CD4-positive, CD25-positive, alpha-beta regulatory T cell (primary cell): ENCODE results near the gene MAP1B. TPM values are rescaled to one million over a fixed set of nuclear protein-coding genes. Genes with fewer than 3 reads are reported as not detected.
A peak's percentile ranks its signal among the peaks of the same experiment; 100 is the strongest.

ENCODE experiments used
- ATAC-seq, 2 donors: fragments of 150-1000 bp; cut with Tn5 transposase; one replicate each; pipeline ENCODE4 v1.10.0; 2021; ENCODE audit warnings: low read depth in 2 of 2, moderate number of reproducible peaks in 2 of 2, moderate library complexity in 1 of 2
- DNase-seq, 3 donors: peaks; one replicate each; pipeline versions ENCODE4 v3.0.0 to v3.0.0-alpha.2; 2012 to 2022; ENCODE audit warnings: mixed read lengths in 1 of 3
- H3K27ac ChIP-seq: one replicate; pipeline ENCODE4 v1.7.0; 2013; ENCODE audit warnings: mild to moderate bottlenecking, low read length; ENCODE audit not compliant: insufficient read depth, poor library complexity, severe bottlenecking
- H3K27me3 ChIP-seq: one replicate; pipeline ENCODE4 v1.7.0; 2013; ENCODE audit warnings: low read length; ENCODE audit not compliant: control insufficient read depth, insufficient read depth
- H3K36me3 ChIP-seq: one replicate; pipeline ENCODE4 v1.7.0; 2013; ENCODE audit warnings: mild to moderate bottlenecking, low read length, moderate library complexity; ENCODE audit not compliant: control insufficient read depth, insufficient read depth
- H3K4me1 ChIP-seq: 2 replicates; pipeline ENCODE4 v1.7.0; 2013; ENCODE audit warnings: mild to moderate bottlenecking, low read length; ENCODE audit not compliant: insufficient read depth, control insufficient read depth, poor library complexity, severe bottlenecking
- H3K4me3 ChIP-seq: one replicate; pipeline ENCODE4 v1.7.0; 2013; ENCODE audit warnings: low read depth, mild to moderate bottlenecking, low read length, moderate library complexity
- H3K9me3 ChIP-seq, 2 experiments: 1 replicate in 1 of 2; 2 replicates in 1 of 2; pipeline ENCODE4 v1.7.0; 2013; ENCODE audit warnings: low read length in 2 of 2, mild to moderate bottlenecking in 1 of 2, moderate library complexity in 1 of 2; ENCODE audit not compliant: control insufficient read depth in 2 of 2
- H3K27ac Mint-ChIP-seq, 3 donors: one replicate each; pipeline ENCODE4 v1.8.0; 2020 to 2022; ENCODE audit warnings: mild to moderate bottlenecking in 3 of 3, mixed read lengths in 3 of 3, moderate library complexity in 2 of 3
- H3K27me3 Mint-ChIP-seq: one replicate; pipeline ENCODE4 v1.8.0; 2022; ENCODE audit warnings: mild to moderate bottlenecking, mixed read lengths
- H3K36me3 Mint-ChIP-seq: one replicate; pipeline ENCODE4 v1.8.0; 2020; ENCODE audit warnings: mixed read lengths
- H3K4me1 Mint-ChIP-seq, 4 donors: one replicate each; pipeline ENCODE4 v1.8.0; 2020 to 2022; ENCODE audit warnings: mixed read lengths in 4 of 4, mild to moderate bottlenecking in 1 of 4
- H3K4me3 Mint-ChIP-seq, 4 donors: one replicate each; pipeline ENCODE4 v1.8.0; 2020 to 2022; ENCODE audit warnings: mild to moderate bottlenecking in 4 of 4, mixed read lengths in 4 of 4, moderate library complexity in 3 of 4
- H3K9me3 Mint-ChIP-seq, 7 donors: one replicate each; pipeline ENCODE4 v1.8.0; 2020 to 2022; ENCODE audit warnings: mixed read lengths in 7 of 7, mild to moderate bottlenecking in 3 of 7, moderate library complexity in 2 of 7
- polyA plus RNA-seq, 4 donors: library from polyadenylated mRNA; unstranded; fragments of 300-500 nt; fragmentation: Illumina TruSeq; gene quantifications; one replicate each; pipeline ENCODE4 v1.2.3, GENCODE V29; 2021
- total RNA-seq: library from RNA; stranded (reverse); gene quantifications from one replicate; pipeline ENCODE4 v1.2.3, GENCODE V29; 2022

Gene MAP1B
- total and polyA plus RNA-seq, 5 donors from 2014 or later, result 0.12 to 0.23 (median 0.14) TPM

- peak in 2 of 3 donors; percentile 56 to 67 for DNase-seq
- Histone ChIP-seq H3K27ac (no peak overlapping the region), H3K36me3 (peaks cover 21% of the 10 kb centered on the region), H3K4me1 (peaks cover 18% of the 10 kb centered on the region), H3K9me3 (no peaks in the 10 kb centered on the region), H3K4me3 (peak overlapping the region; percentile 22), H3K27me3 (no peaks in the 10 kb centered on the region)
- peak overlapping the region in 2 of 4 donors; percentile 6 to 27 for H3K4me3 Mint-ChIP-seq
- H3K36me3 Mint-ChIP-seq, result peaks cover 19% of the 10 kb centered on the region
- ATAC-seq, result peak; percentile 83 to 87
- H3K4me1 Mint-ChIP-seq, result peaks cover 29 to 49% (median 42%) of the 10 kb centered on the region in 4 donors
- no peaks in the 10 kb centered on the region for H3K27me3 Mint-ChIP-seq
- H3K27ac Mint-ChIP-seq, result no peak overlapping the region
- H3K9me3 Mint-ChIP-seq, result no peaks in the 10 kb centered on the region
These were observed 127.0 kb downstream of the MAP1B start for GRCh38 chr5:72234265-72234700.

DNA sequence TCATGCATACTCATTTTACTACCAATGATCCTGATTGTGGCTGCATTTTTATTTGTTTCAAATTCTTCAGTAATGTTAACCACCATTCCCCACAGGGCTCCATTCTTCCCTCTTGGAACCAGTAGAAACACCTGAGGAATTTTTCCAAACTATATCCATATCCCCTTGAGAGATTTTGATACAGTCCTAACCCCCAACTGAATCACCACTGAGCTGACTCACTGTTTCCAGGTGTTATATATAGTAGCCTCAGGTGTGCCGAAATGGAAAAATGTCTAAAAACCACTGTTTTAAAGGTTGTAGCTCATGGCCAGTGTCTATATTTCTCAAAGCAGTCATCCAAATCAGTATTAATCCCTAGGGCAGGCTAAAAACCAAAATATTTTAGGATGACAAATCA is 127.6 kb downstream of the MAP1B start:
- Histone ChIP-seq H3K27me3 (no peaks in the 10 kb centered on the region), H3K9me3 (no peaks in the 10 kb centered on the region), H3K36me3 (peaks cover 21% of the 10 kb centered on the region), H3K4me1 (peaks cover 18% of the 10 kb centered on the region), H3K27ac (no peak overlapping the region), H3K4me3 (no peak overlapping the region)
- Mint-ChIP-seq H3K4me3 (no peak overlapping the region), H3K27me3 (no peaks in the 10 kb centered on the region), H3K9me3 (no peaks in the 10 kb centered on the region), H3K27ac (no peak overlapping the region), H3K36me3 (peaks cover 19% of the 10 kb centered on the region), H3K4me1 (peaks cover 30 to 49% (median 42%) of the 10 kb centered on the region in 4 donors)
- no peak for DNase-seq
- no peak for ATAC-seq

DNA sequence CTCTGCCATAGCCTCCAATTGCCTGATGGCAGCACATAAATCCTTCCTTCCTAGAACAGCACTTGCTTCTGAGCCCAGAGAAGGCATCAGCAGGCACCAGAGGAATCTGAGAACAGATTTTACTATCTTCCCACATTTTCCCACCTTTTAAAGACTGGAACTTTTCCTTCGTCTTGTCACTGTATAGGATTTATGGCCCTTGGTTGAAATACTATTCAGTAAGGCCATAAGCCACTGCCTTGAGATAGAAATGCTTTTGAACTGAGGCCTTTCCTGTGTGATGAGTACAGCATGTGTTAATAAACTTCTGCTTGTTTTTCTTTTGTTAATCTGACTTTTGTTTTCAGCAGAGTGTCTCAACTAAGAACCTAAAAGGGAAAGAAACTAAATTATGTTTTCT is 128.4 kb downstream of the MAP1B start:
- Histone ChIP-seq H3K4me3 (no peak overlapping the region), H3K27me3 (no peaks in the 10 kb centered on the region), H3K36me3 (peaks cover 19% of the 10 kb centered on the region), H3K4me1 (peaks cover 18% of the 10 kb centered on the region), H3K9me3 (no peaks in the 10 kb centered on the region), H3K27ac (no peak overlapping the region)
- Mint-ChIP-seq H3K27ac (no peak overlapping the region), H3K9me3 (no peaks in the 10 kb centered on the region), H3K4me1 (peaks cover 30 to 44% (median 38%) of the 10 kb centered on the region in 4 donors), H3K27me3 (no peaks in the 10 kb centered on the region), H3K36me3 (peaks cover 19% of the 10 kb centered on the region), H3K4me3 (no peak overlapping the region)
- ATAC-seq (no peak), DNase-seq (no peak)

GRCh38 chr5:72237415-72237814 is 130.1 kb downstream of the MAP1B start:
- Histone ChIP-seq H3K9me3 (no peaks in the 10 kb centered on the region), H3K36me3 (peaks cover 19% of the 10 kb centered on the region), H3K4me1 (peaks cover 11% of the 10 kb centered on the region), H3K27ac (no peak overlapping the region), H3K4me3 (no peak overlapping the region), H3K27me3 (no peaks in the 10 kb centered on the region)
- peaks cover 26 to 43% (median 36%) of the 10 kb centered on the region in 4 donors for H3K4me1 Mint-ChIP-seq
- peaks cover 18% of the 10 kb centered on the region for H3K36me3 Mint-ChIP-seq
- DNase-seq, result no peak
- no peaks in the 10 kb centered on the region for H3K27me3 Mint-ChIP-seq
- ATAC-seq, result no peak
- H3K27ac Mint-ChIP-seq, result peak overlapping the region in 1 of 3 donors; percentile 10
- H3K4me3 Mint-ChIP-seq, result no peak overlapping the region
- H3K9me3 Mint-ChIP-seq, result no peaks in the 10 kb centered on the region

- H3K36me3 Mint-ChIP-seq, result peaks cover 18% of the 10 kb centered on the region
- no peak overlapping the region for H3K4me3 Mint-ChIP-seq
- Histone ChIP-seq H3K27ac (no peak overlapping the region), H3K27me3 (no peaks in the 10 kb centered on the region), H3K9me3 (no peaks in the 10 kb centered on the region), H3K4me3 (no peak overlapping the region), H3K36me3 (peaks cover 19% of the 10 kb centered on the region), H3K4me1 (peaks cover 7% of the 10 kb centered on the region)
- ATAC-seq, result no peak
- H3K27me3 Mint-ChIP-seq, result no peaks in the 10 kb centered on the region
- DNase-seq, result no peak
- peaks cover 22 to 38% (median 32%) of the 10 kb centered on the region in 4 donors for H3K4me1 Mint-ChIP-seq
- no peak overlapping the region for H3K27ac Mint-ChIP-seq
- no peaks in the 10 kb centered on the region for H3K9me3 Mint-ChIP-seq
These were observed 130.6 kb downstream of the MAP1B start for GRCh38 chr5:72237879-72238278.

GRCh38 chr5:72238712-72239445 is 131.6 kb downstream of the MAP1B start:
- DNase-seq (no peak), ATAC-seq (no peak)
- no peaks in the 10 kb centered on the region for H3K9me3 Mint-ChIP-seq
- no peaks in the 10 kb centered on the region for H3K27me3 ChIP-seq
- no peaks in the 10 kb centered on the region for H3K4me1 ChIP-seq
- peaks cover 18% of the 10 kb centered on the region for H3K36me3 Mint-ChIP-seq
- no peak overlapping the region for H3K27ac ChIP-seq
- no peak overlapping the region for H3K4me3 Mint-ChIP-seq
- H3K27ac Mint-ChIP-seq, result no peak overlapping the region
- no peaks in the 10 kb centered on the region for H3K27me3 Mint-ChIP-seq
- no peaks in the 10 kb centered on the region for H3K9me3 ChIP-seq
- peaks cover 19% of the 10 kb centered on the region for H3K36me3 ChIP-seq
- H3K4me1 Mint-ChIP-seq, result peaks cover 19 to 34% (median 29%) of the 10 kb centered on the region in 4 donors
- no peak overlapping the region for H3K4me3 ChIP-seq

- Histone ChIP-seq H3K27me3 (no peaks in the 10 kb centered on the region), H3K9me3 (no peaks in the 10 kb centered on the region), H3K4me3 (no peak overlapping the region), H3K36me3 (peaks cover 19% of the 10 kb centered on the region), H3K27ac (no peak overlapping the region), H3K4me1 (no peaks in the 10 kb centered on the region)
- Mint-ChIP-seq H3K4me3 (no peak overlapping the region), H3K27me3 (no peaks in the 10 kb centered on the region), H3K36me3 (peaks cover 16% of the 10 kb centered on the region), H3K9me3 (no peaks in the 10 kb centered on the region), H3K27ac (peak overlapping the region in 1 of 3 donors; percentile 51), H3K4me1 (peaks cover 10 to 25% (median 17%) of the 10 kb centered on the region in 4 donors)
- DNase-seq (no peak), ATAC-seq (no peak)
These were observed 134.2 kb downstream of the MAP1B start for GRCh38 chr5:72241346-72242003.
